Measurements from ENCODE around the gene CCDC136.

- TF ChIP-seq CTCF (conservative IDR thresholded peaks at IDR 0.05 in 1 of 2, IDR thresholded peaks at IDR 0.05 in 1 of 2; ENCODE audit: low read depth in 1 of 2, low read length in 2 of 2) (no peak), EZH2 (IDR thresholded peaks at IDR 0.05; ENCODE audit: low read length, missing control alignments) (no peak)
Measured at GRCh38 chr7:128744366-128744905, 47.3 kb upstream of the CCDC136 start.
